GM19240 (cell line): ENCODE results near the gene MYCN.

Experiments
- DNase-seq: peaks from one replicate; pipeline ENCODE4 v3.0.0; 2011; ENCODE audit warnings: low spot score; ENCODE audit not compliant: insufficient read length

MYCN gene

GRCh38 chr2:15974565-15975260 is 34.4 kb downstream of the MYCN start:
- DNase-seq: no peak

GRCh38 chr2:15975261-15975600 is 34.9 kb downstream of the MYCN start:
- DNase-seq: no peak

- DNase-seq: no peak
Observed at GRCh38 chr2:15975676-15976075, 35.3 kb downstream of the MYCN start.

- no peak for DNase-seq
Observed at GRCh38 chr2:15976354-15976753, 36.0 kb downstream of the MYCN start.

GRCh38 chr2:15979051-15979758 is 38.9 kb downstream of the MYCN start:
- DNase-seq: no peak

GRCh38 chr2:15979759-15980604 is 39.6 kb downstream of the MYCN start:
- DNase-seq: no peak

- no peak for DNase-seq
Observed at GRCh38 chr2:15980605-15981098, 40.3 kb downstream of the MYCN start.

GRCh38 chr2:15981646-15982045 is 41.3 kb downstream of the MYCN start:
- no peak for DNase-seq

GRCh38 chr2:15982285-15983044 is 42.1 kb downstream of the MYCN start:
- no peak for DNase-seq

- DNase-seq: no peak
Observed at GRCh38 chr2:15983496-15983895, 43.1 kb downstream of the MYCN start.

- no peak for DNase-seq
Observed at GRCh38 chr2:15984368-15985255, 44.3 kb downstream of the MYCN start.

- DNase-seq: no peak
Observed at GRCh38 chr2:15985531-15985930, 45.2 kb downstream of the MYCN start.

- DNase-seq: no peak
Observed at GRCh38 chr2:15986068-15986560, 45.8 kb downstream of the MYCN start.

GRCh38 chr2:15986644-15987043 is 46.3 kb downstream of the MYCN start:
- DNase-seq: no peak

GRCh38 chr2:15988733-15989132 is 48.4 kb downstream of the MYCN start:
- no peak for DNase-seq

GRCh38 chr2:15989559-15989958 is 49.2 kb downstream of the MYCN start:
- no peak for DNase-seq

GRCh38 chr2:15990151-15991101 is 50.1 kb downstream of the MYCN start:
- DNase-seq: no peak

GRCh38 chr2:15991231-15991630 is 50.9 kb downstream of the MYCN start:
- DNase-seq: no peak
